ENCODE data around the gene WDR35. TPM values are rescaled to one million over a fixed set of nuclear protein-coding genes. Genes with fewer than 3 reads are reported as not detected.

The WDR35 gene
- total RNA-seq, 1 donor from 2014 or later: 8.8 TPM

DNA sequence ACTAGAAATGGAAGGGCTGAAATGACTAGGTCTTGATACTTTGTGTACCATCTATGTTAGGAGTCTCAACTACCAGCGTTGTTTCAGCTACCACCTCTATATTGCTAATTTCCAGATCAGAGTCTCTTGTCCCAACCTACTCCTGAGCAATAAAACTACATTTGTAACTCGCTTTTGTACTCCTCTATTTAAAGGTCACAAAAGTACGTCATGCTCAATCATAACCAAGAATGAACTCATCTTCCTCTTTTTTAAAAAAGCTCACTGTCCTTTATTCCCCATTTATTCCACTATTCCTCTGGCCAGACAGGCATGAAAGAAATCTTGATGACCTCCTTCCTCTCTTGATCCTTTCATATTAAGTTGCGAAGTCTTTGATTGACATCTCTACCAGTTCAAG is 33.8 kb upstream of the WDR35 start:
- H3K27me3 ChIP-seq (ENCODE audit: low read depth): no peaks in the 10 kb centered on the region
- DNase-seq (no peak), ATAC-seq (no peak)
- intact Hi-C loops (cut with DNase I): no loop called here
- no peak for TF ChIP-seq CTCF (IDR thresholded peaks at IDR 0.05)
- H3K4me1 ChIP-seq: no peaks in the 10 kb centered on the region
- H3K27ac ChIP-seq: no peak overlapping the region
- H3K36me3 ChIP-seq: peaks cover 9% of the 10 kb centered on the region
- H3K4me3 ChIP-seq: no peak overlapping the region
- no peaks in the 10 kb centered on the region for H3K9me3 ChIP-seq

DNA sequence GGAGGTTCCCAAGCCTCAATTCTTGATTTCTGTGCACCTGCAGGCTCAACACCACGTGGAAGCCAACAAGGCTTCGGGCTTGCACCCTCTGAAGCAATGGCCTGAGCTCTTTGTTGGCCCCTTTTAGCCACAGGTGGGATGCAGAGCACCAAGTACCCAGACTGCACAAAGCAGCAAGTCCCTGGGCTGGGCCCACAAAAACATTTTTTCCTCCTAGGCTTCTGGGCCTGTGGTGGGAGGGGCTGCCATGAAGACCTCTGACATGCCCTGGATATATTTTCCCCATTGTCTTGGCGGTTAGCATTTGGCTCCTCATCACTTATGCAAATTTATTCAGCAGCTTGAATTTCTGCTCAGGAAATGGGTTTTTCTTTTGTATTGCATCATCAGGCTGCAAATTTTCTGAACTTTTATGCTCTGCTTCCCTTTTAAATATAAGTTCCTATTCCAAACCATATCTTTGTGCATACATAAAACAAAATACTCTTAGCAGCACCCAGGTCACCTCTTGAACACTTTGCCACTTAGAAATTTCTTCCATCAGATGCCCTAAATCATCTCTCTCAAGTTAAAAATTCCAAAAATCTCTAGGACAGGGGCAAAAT is 31.6 kb upstream of the WDR35 start:
- intact Hi-C loops (cut with DNase I): no loop called here
- Histone ChIP-seq H3K36me3 (no peaks in the 10 kb centered on the region), H3K27ac (no peak overlapping the region), H3K4me3 (no peak overlapping the region), H3K27me3 (ENCODE audit: low read depth) (no peaks in the 10 kb centered on the region), H3K4me1 (no peaks in the 10 kb centered on the region), H3K9me3 (no peaks in the 10 kb centered on the region)
- no peak for TF ChIP-seq CTCF (IDR thresholded peaks at IDR 0.05)
- DNase-seq (no peak), ATAC-seq (no peak)

- intact Hi-C loops (cut with DNase I): loop anchor here (5.0 kb wide), 1 partner anchor 78 kb away; no protein-coding TSS in a partner anchor
- H3K27me3 ChIP-seq (ENCODE audit: low read depth): no peaks in the 10 kb centered on the region
- ATAC-seq (no peak), DNase-seq (no peak)
- no peak for TF ChIP-seq CTCF (IDR thresholded peaks at IDR 0.05)
- no peaks in the 10 kb centered on the region for H3K9me3 ChIP-seq
- no peaks in the 10 kb centered on the region for H3K36me3 ChIP-seq
- H3K27ac ChIP-seq: no peak overlapping the region
- H3K4me3 ChIP-seq: no peak overlapping the region
- no peaks in the 10 kb centered on the region for H3K4me1 ChIP-seq
Observed at GRCh38 chr2:20019747-20020146, 29.8 kb upstream of the WDR35 start.

DNA sequence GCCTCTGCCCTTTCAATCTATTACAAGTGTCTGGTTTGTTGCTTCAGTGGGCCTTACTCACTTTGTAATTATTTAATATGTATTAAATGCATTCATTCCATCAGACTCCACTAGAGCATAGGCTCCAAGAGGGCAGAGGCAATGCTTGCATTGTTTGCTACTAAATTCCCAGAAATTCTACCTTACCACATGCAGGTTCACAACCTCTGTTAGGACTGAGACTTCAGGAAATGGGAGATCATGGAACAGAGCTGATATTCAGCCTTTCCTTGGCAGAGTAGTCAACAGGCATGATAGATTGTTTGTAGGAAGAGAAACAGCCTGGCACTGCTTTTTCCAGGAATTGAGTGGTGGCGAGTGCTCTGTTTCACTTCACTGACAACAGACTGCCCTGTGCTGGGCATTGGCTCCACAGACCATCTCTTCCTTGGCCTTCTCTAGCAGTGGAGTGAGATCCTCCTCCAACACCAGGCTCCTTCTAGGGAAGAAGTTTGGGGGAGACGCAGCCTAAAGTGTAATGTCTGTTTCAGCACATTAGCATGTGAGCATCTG is 28.8 kb upstream of the WDR35 start:
- no peak overlapping the region for H3K27ac ChIP-seq
- H3K27me3 ChIP-seq (ENCODE audit: low read depth): no peaks in the 10 kb centered on the region
- H3K4me1 ChIP-seq: no peaks in the 10 kb centered on the region
- H3K36me3 ChIP-seq: no peaks in the 10 kb centered on the region
- no peak for TF ChIP-seq CTCF (IDR thresholded peaks at IDR 0.05)
- H3K4me3 ChIP-seq: no peak overlapping the region
- no peaks in the 10 kb centered on the region for H3K9me3 ChIP-seq
- no peak for ATAC-seq
- intact Hi-C loops (cut with DNase I): loop anchor here (5.0 kb wide), 1 partner anchor 79 kb away; no protein-coding TSS in a partner anchor
- DNase-seq: no peak

GRCh38 chr2:20016346-20016745 is 26.4 kb upstream of the WDR35 start:
- Histone ChIP-seq H3K4me1 (peaks cover 19% of the 10 kb centered on the region), H3K27me3 (ENCODE audit: low read depth) (peaks cover 5% of the 10 kb centered on the region), H3K27ac (no peak overlapping the region), H3K4me3 (no peak overlapping the region), H3K9me3 (no peaks in the 10 kb centered on the region), H3K36me3 (no peaks in the 10 kb centered on the region)
- no peak for ATAC-seq
- intact Hi-C loops (cut with DNase I): loop anchor here (5.0 kb wide), 1 partner anchor 81 kb away; no protein-coding TSS in a partner anchor
- TF ChIP-seq CTCF (IDR thresholded peaks at IDR 0.05): no peak
- no peak for DNase-seq
